Central memory CD4-positive, alpha-beta T cell (primary cell): Measurements from ENCODE around the gene EFR3B.
"Not testable (repeated sequence)": the region's sequence is repeated elsewhere in the genome, so short reads cannot be mapped to it uniquely, and the experiment has no call there.

ENCODE experiments used
- DNase-seq: peaks from one replicate; pipeline ENCODE4 v3.0.0; 2022
- total RNA-seq, 3 experiments: gene quantifications; one replicate each; lab custom pipeline; 2026; lab: John Stamatoyannopoulos, UW

EFR3B gene, protein sequence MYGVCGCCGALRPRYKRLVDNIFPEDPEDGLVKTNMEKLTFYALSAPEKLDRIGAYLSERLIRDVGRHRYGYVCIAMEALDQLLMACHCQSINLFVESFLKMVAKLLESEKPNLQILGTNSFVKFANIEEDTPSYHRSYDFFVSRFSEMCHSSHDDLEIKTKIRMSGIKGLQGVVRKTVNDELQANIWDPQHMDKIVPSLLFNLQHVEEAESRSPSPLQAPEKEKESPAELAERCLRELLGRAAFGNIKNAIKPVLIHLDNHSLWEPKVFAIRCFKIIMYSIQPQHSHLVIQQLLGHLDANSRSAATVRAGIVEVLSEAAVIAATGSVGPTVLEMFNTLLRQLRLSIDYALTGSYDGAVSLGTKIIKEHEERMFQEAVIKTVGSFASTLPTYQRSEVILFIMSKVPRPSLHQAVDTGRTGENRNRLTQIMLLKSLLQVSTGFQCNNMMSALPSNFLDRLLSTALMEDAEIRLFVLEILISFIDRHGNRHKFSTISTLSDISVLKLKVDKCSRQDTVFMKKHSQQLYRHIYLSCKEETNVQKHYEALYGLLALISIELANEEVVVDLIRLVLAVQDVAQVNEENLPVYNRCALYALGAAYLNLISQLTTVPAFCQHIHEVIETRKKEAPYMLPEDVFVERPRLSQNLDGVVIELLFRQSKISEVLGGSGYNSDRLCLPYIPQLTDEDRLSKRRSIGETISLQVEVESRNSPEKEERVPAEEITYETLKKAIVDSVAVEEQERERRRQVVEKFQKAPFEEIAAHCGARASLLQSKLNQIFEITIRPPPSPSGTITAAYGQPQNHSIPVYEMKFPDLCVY
- 0.16 to 1.3 (median 0.19) reads per million in 3 experiments for total RNA-seq

GRCh38 chr2:25041928-25042320 is at the start of gene EFR3B:
Gene EFR3B, plus strand, starts transcription at chr2:25042076. Its CDS starts 237 bp downstream, at chr2:25042313.
- DNase-seq: peak; percentile 86

DNA sequence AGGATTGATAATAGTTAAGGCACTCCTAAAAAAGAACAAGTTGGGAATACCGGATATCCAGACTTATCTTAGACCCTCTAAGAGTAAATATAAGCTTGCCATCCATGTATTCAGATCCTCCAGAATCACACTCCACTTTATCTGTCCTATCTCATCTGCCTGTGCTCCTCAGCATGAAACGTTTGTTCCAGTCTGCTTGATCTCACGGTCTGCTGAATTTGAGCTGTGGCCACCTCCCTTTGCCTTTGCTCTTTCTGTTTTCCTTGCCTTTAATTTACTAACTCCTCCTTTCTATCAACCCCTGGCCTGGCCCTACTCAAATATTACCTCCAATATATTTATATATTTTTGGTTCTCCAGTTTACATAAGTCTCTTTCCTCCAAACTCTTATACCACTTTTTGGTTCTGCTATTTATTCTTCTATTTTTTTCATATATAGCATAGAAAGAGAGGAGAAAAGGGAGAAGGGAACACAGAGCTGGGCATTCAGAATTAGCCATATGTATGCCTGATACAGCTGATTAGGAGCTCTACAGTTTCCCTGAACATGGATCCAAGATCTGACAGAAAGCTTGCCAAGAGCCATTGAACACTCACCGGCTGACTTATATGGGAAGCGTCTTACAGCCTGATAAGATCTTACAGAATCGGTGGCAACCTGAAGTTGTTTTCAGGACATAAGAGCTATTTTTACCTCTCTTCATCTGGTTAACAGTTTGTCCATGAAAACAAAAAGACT is 48.3 kb upstream of the EFR3B start:
- no peak for DNase-seq

DNA sequence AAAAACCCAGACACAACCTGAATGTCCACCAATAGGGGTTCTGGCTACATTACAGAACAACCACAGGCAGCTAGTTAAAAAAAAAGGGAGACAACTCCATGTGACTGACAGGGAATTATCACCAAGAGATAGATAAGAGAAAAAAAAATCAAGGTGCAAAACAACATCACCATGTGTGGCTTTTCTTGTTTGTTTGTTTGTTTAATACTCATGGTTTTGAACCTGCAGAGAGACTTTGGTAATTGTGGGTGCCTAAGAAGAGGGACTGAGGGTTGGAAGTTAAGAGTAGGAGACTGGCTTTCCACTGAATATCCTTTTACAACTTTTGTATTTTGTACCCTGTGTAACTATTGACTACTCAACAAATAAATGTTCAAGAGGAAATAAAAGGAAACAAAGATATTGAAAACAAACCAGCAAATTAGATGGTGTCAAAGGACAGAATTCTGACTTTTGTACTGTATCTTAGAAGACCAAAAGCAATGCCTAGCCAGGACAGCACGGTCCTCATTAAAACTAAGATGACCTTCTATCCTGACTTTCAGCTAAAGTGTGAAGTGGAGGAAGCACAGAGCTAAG is 47.6 kb upstream of the EFR3B start:
- DNase-seq: no peak

DNA sequence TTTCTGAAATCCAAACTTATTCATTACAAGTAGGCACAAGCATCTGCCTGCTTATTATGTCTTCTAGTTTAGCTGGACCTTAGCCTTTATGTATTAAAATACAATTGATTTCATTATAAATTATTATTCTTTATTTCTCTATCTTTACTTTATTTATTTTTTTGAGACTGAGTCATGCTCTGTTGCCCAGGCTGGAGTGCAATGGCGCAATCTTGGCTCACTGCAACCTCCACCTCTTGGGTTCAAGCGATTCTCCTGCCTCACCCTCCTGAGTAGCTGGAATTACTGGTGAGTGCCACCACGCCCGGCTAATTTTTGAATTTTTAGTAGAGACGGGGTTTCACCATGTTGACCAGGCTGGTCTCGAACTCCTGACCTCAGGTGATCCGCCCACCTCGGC is 42.8 kb upstream of the EFR3B start:
- DNase-seq: not testable (repeated sequence)

GRCh38 chr2:25000036-25000435 is 41.8 kb upstream of the EFR3B start:
- no peak for DNase-seq

- DNase-seq: no peak
Observed at GRCh38 chr2:25000503-25001324, 41.2 kb upstream of the EFR3B start.

DNA sequence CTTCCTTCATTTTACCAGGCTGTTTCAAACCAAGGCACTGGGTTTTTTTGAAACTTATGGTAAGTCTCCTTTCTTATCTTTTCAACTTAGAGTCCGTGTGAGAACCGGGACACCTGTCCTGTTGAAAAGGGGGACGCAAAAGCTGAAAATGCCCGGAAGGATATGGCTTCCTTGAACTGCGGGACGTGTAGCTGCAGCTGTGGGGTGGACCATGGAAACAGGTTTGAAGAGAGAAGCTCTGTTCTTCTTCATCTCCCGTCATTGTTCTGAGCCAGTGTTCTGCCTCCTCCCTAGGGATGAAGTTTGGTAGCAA is 40.6 kb upstream of the EFR3B start:
- DNase-seq: no peak

- no peak for DNase-seq
Observed at GRCh38 chr2:25002066-25002465, 39.8 kb upstream of the EFR3B start.

DNA sequence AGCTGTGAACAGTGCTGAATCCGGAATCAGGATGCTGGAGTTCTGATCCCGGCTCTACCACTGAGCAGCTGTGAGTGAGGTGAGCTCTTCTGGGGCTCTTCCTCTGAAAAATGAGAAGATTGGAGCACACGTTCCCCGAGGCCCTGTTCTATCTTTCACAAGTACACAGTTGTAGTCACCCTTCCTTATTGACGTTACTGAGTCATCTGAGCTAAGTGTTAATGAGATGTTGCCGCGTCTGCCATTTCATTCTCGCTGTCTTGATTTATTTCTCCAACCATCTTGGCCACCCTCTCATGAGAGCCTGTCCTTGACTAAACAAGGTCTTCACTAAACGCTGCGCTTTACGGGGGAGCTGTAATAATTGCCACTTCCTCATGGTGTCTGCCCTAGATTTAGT is 31.9 kb upstream of the EFR3B start:
- DNase-seq: no peak

GRCh38 chr2:25011342-25011741 is 30.5 kb upstream of the EFR3B start:
- not testable (repeated sequence) for DNase-seq

- DNase-seq: no peak
Observed at GRCh38 chr2:25014631-25015030, 27.2 kb upstream of the EFR3B start.

- DNase-seq: no peak
Observed at GRCh38 chr2:25018681-25019080, 23.2 kb upstream of the EFR3B start.

DNA sequence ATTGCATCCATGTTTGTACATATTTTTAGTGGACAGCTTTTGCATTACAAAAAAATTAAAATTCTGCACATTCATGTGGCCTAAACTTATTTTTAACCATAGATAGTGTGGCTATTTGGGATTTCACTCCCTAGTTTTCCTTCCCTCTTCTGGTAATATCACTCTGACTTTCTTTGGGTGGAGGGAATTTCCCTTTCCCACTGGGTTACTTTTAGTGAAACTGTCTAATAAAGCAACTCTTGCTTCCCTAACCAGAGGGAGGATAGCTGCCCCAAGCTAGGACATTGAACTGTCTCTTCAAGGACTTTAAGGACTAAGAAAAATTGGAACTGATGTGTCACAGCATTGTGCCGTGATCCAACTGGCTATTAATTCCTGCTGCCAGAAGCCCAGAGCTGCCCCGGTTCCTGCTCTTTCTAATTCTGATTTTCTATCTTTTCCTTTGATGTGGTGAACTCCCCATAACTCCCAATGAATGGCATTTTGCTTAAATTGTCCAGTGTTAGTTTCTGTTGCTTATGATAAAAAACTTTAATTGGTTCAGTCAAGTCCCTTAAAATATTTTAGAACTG is 20.0 kb upstream of the EFR3B start:
- no peak for DNase-seq

DNA sequence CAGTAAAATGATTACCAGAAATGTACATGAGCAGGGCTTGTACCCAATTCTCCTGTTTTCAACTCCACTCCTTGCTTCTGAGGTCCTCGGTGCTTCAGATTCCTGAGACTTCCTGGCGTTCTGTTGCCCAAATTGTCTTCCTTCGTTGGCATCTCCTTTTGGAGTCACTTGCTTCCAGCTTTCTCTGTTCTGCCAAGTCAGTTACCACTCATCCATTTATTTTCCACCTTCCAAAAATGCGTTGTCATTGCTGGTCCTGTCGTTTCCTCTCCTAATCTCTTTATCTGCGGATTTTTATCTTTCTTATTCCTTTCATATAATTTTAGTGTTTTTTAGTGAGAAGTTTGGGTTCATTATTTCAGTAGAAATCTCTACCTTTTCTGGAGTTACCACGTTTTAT is 18.5 kb upstream of the EFR3B start:
- no peak for DNase-seq

- DNase-seq: no peak
Observed at GRCh38 chr2:25025229-25026007, 16.5 kb upstream of the EFR3B start.

DNA sequence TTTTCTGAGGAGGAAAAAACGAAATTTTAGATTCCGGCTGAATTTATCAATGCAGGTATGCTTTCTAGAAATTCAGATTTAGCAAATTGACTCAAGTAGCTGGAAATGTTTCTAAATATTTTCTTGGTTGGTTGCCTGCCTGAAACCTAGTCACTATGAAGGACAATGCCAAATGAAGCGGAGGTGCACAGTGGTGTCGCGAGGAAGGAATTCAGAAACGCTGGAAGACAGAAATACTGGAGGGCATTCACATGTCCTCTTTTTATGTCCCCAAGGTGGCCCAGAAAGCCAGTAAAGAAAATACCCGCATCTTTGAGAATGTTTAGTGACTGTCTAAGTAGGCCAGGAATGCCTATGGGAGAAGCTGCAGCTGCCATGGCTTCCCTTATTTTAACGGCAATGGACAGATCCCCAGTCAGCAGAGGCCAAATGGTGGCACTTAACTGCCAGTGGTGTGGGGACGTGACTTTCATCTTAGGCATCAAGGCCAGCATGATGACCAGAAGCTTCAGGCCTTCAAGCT is 15.8 kb upstream of the EFR3B start:
- DNase-seq: no peak

- no peak for DNase-seq
Observed at GRCh38 chr2:25029183-25029554, 12.7 kb upstream of the EFR3B start.

GRCh38 chr2:25030702-25031101 is 11.2 kb upstream of the EFR3B start:
- DNase-seq: no peak

DNA sequence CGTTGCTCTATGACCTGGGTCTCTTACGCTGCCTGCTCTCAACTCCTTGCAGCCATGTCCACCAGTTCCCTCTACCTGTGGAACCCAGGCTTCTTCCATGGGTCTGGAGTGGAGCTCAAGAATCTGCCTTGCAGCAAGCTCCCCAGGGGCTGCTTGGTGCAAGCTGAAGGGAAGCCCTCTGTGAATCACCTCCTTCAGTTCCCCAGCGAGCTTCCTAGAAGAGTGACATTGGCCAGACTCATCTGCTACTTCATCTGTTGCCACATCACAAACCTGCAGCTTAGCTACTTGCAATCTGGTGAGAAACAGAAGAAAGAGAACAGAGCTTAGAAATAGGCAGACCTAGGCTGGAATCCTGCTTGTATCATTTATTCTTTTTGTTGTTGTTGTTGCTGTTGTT is 9.8 kb upstream of the EFR3B start:
- DNase-seq: no peak

GRCh38 chr2:25032901-25033300 is 9.0 kb upstream of the EFR3B start:
- no peak for DNase-seq

GRCh38 chr2:25034081-25034480 is 7.8 kb upstream of the EFR3B start:
- no peak for DNase-seq
